Hippocampal formation (tissue), 2 donors: ENCODE results near the gene SPATA46.

ENCODE experiments used
- DNase-seq, 2 donors: peaks; one replicate each; lab custom pipeline; 2025; lab: John Stamatoyannopoulos, UW

SPATA46 gene

GRCh38 chr1:162373541-162374260, 3.0 kb downstream of the SPATA46 start:
- no peak for DNase-seq

- no peak for DNase-seq
Observed at GRCh38 chr1:162373072-162373427, 3.6 kb downstream of the SPATA46 start.

- DNase-seq, result peak in 1 of 2 donors; percentile 15
Observed at GRCh38 chr1:162372159-162373071, 4.2 kb downstream of the SPATA46 start.

DNA sequence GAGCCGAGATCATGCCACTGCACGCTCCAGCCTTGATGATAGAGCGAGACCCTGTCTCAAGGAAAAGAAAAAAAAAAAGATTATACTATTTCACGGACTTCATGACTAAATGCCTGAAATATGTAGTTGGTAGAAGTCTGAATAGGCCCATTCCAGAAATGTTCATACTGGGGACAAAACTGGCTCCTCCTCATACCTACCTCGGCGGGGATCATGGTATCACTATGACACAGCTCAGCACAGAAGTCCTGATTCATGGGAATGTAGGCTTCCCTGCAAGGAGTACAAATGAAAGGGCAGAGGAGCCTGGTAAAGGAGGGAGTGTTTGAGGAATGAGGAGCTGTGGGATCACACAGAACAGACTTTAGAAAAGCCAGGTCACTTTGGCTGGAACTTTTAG, 5.0 kb downstream of the SPATA46 start:
- no peak for DNase-seq

DNA sequence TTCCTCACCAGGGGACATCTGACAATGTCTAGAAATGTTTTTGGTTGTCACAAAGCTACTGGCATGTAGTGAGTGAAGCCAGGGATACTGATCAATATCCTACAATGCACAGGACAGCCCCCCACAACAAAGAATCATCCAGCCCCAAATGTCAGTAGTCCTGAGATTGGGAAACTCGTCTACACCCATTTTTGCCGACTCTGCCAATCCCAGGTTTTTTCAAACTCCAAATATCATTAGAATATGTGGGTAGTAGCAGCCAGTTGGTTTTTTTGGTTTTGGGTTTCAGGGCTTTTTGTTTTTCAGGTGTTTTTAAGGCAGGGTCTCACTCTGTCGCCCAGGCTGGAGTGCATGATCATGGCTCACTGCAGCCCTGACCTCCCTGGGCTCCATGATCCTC, 5.9 kb downstream of the SPATA46 start:
- DNase-seq, result no peak

DNA sequence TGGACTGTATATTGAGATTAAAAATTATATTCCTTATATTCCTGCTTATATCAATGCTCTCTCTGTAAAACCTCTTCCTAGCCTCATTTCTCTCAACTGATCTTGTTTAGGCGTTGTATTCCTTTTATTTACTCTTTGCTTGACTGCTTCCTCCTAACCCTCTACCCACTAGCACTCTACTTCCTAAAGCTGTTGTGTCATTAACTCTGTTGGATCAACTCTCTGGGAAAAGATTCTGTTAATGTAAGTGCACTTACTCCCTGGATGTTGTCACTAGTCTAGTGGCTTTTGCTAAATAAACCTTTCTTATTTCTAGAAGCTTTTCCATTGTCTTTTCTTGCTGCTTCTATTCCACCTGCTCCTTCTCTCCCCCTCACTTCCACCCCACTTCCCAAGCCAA, 6.5 kb downstream of the SPATA46 start:
- no peak for DNase-seq

- DNase-seq, result no peak
Observed at GRCh38 chr1:162369571-162369970, 7.1 kb downstream of the SPATA46 start.

- DNase-seq, result no peak
Observed at GRCh38 chr1:162368451-162368850, 8.2 kb downstream of the SPATA46 start.

- no peak for DNase-seq
Observed at GRCh38 chr1:162367772-162368171, 8.9 kb downstream of the SPATA46 start.

DNA sequence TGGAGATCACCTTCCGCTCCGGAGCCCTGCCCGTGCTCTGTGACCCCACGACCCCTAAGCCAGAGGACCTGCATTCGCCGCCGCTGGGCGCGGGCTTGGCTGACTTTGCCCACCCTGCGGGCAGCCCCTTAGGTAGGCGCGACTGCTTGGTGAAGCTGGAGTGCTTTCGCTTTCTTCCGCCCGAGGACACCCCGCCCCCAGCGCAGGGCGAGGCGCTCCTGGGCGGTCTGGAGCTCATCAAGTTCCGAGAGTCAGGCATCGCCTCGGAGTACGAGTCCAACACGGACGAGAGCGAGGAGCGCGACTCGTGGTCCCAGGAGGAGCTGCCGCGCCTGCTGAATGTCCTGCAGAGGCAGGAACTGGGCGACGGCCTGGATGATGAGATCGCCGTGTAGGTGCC, 9.6 kb downstream of the SPATA46 start:
- DNase-seq, result no peak

GRCh38 chr1:162366671-162367070, 10.0 kb downstream of the SPATA46 start:
- no peak for DNase-seq

- DNase-seq, result no peak
Observed at GRCh38 chr1:162366149-162366548, 10.5 kb downstream of the SPATA46 start.

GRCh38 chr1:162365284-162366020, 11.2 kb downstream of the SPATA46 start:
- DNase-seq, result no peak

- no peak for DNase-seq
Observed at GRCh38 chr1:162364498-162364897, 12.2 kb downstream of the SPATA46 start.

DNA sequence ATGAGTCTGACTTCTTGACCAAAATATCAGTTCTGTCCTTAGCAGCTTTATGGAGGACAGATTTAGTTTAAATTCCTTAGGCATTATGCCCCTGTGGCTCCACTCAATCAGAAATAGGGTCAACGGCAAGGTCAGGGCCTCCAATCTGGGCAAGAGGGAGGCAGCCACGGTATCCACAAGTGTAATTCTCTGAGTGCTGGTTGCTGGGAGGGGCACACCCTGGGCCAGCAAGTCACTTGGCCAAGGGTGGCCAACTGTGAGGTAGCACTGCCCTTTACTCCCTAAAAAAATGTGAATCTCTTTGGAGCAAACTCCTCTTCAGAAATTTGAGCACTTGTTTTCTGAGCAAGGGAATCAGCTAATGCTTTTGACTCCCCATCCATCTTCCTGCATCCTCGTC, 12.8 kb downstream of the SPATA46 start:
- no peak for DNase-seq

DNA sequence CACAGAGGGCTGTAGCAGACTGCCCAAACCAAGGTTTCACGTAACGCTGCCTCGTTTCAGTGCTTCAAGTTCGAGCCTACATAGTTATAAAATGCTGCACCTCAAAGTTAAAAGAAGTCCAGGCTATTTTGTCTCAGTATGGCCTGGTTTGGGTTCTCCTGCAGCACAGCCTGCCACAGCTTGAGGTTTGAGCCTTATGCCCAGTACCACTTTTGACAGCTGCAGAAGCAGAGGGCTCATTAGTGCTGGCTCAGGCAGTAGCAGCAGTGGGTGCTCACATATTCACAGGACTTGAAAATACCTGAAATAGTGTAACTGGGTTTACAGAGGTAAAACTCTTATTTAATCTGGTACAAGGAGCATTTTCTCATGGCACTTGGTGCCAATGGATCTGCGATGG, 15.3 kb downstream of the SPATA46 start:
- no peak for DNase-seq

DNA sequence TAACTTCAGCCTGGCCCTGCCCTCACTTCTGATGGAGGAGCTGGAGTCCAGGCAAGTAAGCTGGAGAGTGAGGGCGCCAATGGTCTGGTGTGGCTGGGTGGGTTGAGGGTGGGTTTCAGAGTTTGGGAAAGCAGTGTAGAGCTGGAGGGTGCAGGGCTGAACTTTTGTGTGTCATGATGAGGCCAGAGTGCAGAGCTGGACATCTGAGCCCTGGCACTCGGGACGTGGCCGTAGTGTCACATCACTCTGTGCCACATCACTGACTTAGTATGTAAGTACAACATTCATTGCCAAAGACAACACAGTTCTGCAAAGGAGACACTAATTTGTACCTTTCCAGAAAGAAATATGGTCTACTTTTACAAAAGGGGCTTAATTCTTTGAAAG, 15.8 kb downstream of the SPATA46 start:
- no peak for DNase-seq

GRCh38 chr1:162360237-162360873, 16.3 kb downstream of the SPATA46 start:
- DNase-seq, result no peak

- DNase-seq, result no peak
Observed at GRCh38 chr1:162359523-162360236, 17.0 kb downstream of the SPATA46 start.

DNA sequence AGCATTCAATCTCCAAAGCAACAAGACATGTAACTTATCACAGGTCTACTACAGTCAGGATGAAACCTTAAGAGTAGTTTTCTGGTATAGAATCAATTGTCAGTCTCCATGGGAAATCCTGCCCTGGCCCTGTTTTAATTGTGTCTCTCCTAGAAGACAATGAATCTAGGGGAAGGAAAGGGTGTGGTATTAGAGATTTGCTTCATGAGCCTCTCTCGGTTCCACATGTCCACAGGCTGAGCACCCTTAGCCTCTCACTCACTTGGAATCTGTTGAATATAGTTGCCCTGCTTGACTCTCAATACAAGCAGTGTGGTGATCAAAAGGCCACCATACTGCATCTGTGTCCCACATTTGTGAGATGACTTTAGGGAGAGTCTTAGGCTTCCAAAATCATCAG, 17.7 kb downstream of the SPATA46 start:
- no peak for DNase-seq

- no peak for DNase-seq
Observed at GRCh38 chr1:162357681-162358266, 18.9 kb downstream of the SPATA46 start.
